SJCRH30 (cell line): ENCODE measurements around the gene CYP2C8. TPM values are rescaled to one million over a fixed set of nuclear protein-coding genes. Genes with fewer than 3 reads are reported as not detected.
"Not testable (repeated sequence)": the region's sequence is repeated elsewhere in the genome, so short reads cannot be mapped to it uniquely, and the experiment has no call there.

Source experiments
- DNase-seq, 2 experiments: peaks; one replicate each; pipeline ENCODE4 v3.0.0-alpha.2; 2015 to 2020
- H3K27ac ChIP-seq: fragments of 250-450 bp; sonication (Bioruptor Pico); 2 replicates; pipeline ENCODE4 v1.5.1; 2020; ENCODE audit warnings: mild to moderate bottlenecking, moderate library complexity
- H3K27me3 ChIP-seq: fragments of 250-450 bp; sonication (Bioruptor Pico); 2 replicates; pipeline ENCODE4 v1.5.1; 2020; ENCODE audit warnings: mild to moderate bottlenecking, moderate library complexity
- H3K36me3 ChIP-seq: fragments of 250-450 bp; sonication (Bioruptor Pico); 2 replicates; pipeline ENCODE4 v1.5.1; 2020; ENCODE audit warnings: mild to moderate bottlenecking, moderate library complexity
- H3K4me1 ChIP-seq: fragments of 250-450 bp; sonication (Bioruptor Pico); 2 replicates; pipeline ENCODE4 v1.5.1; 2020; ENCODE audit warnings: mild to moderate bottlenecking, moderate library complexity
- H3K4me3 ChIP-seq: fragments of 250-450 bp; sonication (Bioruptor Pico); 2 replicates; pipeline ENCODE4 v1.5.1; 2020; ENCODE audit warnings: mild to moderate bottlenecking, moderate library complexity
- H3K9me3 ChIP-seq: fragments of 250-450 bp; sonication (Bioruptor Pico); replicated peaks from 2 replicates; pipeline ENCODE4 v1.5.1; 2020; ENCODE audit warnings: mild to moderate bottlenecking, moderate library complexity
- total RNA-seq: library from RNA; depleted of rRNA; stranded (reverse); fragments of >200 nt; shearing (Covaris generic); gene quantifications from 2 replicates; pipeline ENCODE4 v1.2.3, GENCODE V29; 2014; rRNA removed

Gene CYP2C8
- not detected in 2 replicates for total RNA-seq

DNA sequence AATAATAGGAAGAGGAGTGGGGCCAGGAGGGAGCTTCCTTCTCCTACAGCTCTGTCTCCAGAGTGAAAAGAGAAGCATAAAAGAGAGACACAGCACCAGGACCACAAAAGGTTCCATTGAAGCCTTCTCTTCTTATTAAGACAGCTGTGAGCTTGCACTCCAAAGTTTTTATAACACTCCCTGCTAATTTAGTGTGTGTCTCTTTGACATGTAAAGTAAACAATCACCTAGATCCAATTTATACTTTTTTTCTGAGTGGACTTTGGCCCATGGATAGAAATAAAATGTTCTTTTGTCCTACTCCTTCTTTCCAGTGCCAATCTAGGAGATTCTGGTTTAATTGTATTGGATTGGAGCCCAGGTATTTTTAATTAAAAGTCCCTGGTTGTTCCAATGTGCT is at the start of gene CYP2C8:
CYP2C8 (minus strand) TSS at position 212 of the 400 bp plus-strand sequence; CDS start at position 117, 95 bp downstream.
- no peaks in the 10 kb centered on the region for H3K4me1 ChIP-seq
- H3K36me3 ChIP-seq: no peaks in the 10 kb centered on the region
- no peak within 1 kb of the TSS for H3K27ac ChIP-seq
- H3K4me3 ChIP-seq: no peak within 1 kb of the TSS
- DNase-seq: no peak
- no peaks in the 10 kb centered on the region for H3K9me3 ChIP-seq
- H3K27me3 ChIP-seq: no peaks in the 10 kb centered on the region

GRCh38 chr10:95116869-95117269 is 47.6 kb upstream of the CYP2C8 start:
- Histone ChIP-seq H3K36me3 (no peaks in the 10 kb centered on the region), H3K9me3 (no peaks in the 10 kb centered on the region), H3K4me1 (no peaks in the 10 kb centered on the region), H3K27me3 (no peaks in the 10 kb centered on the region), H3K27ac (no peak overlapping the region), H3K4me3 (no peak overlapping the region)
- no peak for DNase-seq

DNA sequence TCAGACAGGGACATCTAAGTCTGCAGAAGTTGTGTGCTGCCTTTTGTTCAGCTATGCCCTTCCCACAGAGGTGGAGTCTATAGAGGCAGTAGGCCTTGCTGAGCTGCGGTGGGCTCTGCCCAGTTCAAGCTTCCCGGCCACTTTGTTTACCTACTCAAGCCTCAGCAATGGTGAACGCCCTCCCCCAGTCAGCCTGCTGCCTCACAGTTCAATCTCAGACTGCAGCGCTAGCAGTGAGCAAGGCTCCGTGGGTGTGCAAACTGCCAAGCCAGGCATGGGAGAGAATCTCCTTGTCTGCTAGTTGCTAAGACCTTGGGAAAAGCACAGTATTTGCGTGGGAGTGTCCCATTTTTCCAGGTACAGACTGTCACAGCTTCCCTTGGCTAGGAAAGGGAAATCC is 41.5 kb upstream of the CYP2C8 start:
- H3K4me1 ChIP-seq, DNase-seq, H3K36me3 ChIP-seq, H3K4me3 ChIP-seq, H3K27me3 ChIP-seq, H3K27ac ChIP-seq, H3K9me3 ChIP-seq: not testable (repeated sequence)

- DNase-seq: no peak
- Histone ChIP-seq H3K27me3 (no peaks in the 10 kb centered on the region), H3K4me3 (no peak overlapping the region), H3K9me3 (no peaks in the 10 kb centered on the region), H3K27ac (no peak overlapping the region), H3K36me3 (no peaks in the 10 kb centered on the region), H3K4me1 (no peaks in the 10 kb centered on the region)
Observed at GRCh38 chr10:95097805-95098204, 28.5 kb upstream of the CYP2C8 start.

DNA sequence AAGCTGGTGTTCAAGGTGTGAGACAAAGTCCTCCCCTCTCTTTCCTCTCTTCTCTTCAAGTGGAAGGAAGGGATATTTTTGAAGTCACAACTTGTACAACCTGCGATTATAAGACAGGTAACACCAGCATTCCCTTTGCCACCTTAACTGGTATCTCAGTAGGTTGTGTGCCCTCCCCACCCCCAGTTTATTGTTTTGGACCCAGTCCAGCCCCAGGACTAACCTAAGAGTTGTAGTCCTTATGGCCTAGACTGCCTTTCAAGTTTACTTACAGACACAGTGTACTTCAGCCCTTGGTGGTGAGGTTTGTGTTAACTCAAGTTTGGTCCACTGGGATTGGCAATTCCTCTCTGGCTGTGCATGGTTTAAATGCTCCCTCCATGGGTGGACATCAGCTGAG is 26.8 kb upstream of the CYP2C8 start:
- H3K4me1 ChIP-seq: no peaks in the 10 kb centered on the region
- H3K36me3 ChIP-seq: no peaks in the 10 kb centered on the region
- no peak overlapping the region for H3K4me3 ChIP-seq
- H3K27me3 ChIP-seq: no peaks in the 10 kb centered on the region
- no peak for DNase-seq
- H3K9me3 ChIP-seq: no peaks in the 10 kb centered on the region
- no peak overlapping the region for H3K27ac ChIP-seq

- not testable (repeated sequence) for DNase-seq, H3K27me3 ChIP-seq, H3K36me3 ChIP-seq, H3K4me3 ChIP-seq, H3K4me1 ChIP-seq, H3K9me3 ChIP-seq, H3K27ac ChIP-seq
Observed at GRCh38 chr10:95079626-95080025, 10.3 kb upstream of the CYP2C8 start.

DNA sequence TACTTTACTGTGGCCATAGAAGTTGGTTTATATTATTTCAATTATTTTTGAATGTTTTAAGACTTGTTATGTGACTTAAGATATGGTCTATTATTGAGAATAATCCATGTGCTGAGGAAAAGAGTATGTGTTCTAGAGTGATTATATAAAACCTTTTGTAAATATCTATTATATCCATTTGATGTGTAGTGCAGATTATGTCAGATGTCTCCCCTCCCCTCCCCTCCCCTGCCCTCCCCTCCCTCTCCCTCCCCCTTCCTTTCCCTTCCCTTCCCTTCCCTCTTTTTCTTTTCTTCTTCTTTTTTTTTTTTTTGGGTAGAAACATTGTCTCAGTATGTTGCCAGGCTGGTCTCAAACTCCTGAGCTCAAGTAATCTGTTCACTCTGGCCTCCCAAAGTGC is 8.3 kb upstream of the CYP2C8 start:
- Histone ChIP-seq H3K27me3 (no peaks in the 10 kb centered on the region), H3K4me3 (no peak overlapping the region), H3K9me3 (no peaks in the 10 kb centered on the region), H3K36me3 (no peaks in the 10 kb centered on the region), H3K4me1 (no peaks in the 10 kb centered on the region), H3K27ac (no peak overlapping the region)
- DNase-seq: no peak

DNA sequence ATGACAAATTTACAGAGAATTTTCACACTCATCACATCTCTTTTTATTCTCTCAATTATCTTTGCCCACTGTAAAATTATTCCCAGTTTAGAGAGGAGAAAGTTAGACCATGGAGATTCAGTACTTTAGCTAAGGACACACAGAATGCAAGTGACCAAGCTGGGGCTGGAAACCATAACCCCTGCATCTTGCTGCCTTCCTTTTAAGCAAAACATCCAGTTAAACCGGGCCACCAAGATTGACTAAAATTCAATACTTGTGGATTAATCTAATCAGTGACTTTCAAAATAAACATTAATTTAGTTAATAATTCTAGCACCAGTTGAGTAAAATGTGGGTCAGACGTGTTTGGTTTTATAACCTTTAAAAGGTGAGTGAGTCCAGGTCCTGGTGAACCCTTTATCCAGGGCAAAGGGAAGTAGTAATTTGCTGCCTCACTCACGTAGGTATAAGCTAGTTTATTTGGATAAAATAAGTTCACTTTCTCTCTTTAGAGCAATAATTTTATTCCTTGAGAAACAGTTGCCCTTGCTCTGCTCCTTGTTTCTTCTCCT is 1.9 kb upstream of the CYP2C8 start:
- Histone ChIP-seq H3K27me3 (no peaks in the 10 kb centered on the region), H3K27ac (no peak overlapping the region)
- DNase-seq: no peak

DNA sequence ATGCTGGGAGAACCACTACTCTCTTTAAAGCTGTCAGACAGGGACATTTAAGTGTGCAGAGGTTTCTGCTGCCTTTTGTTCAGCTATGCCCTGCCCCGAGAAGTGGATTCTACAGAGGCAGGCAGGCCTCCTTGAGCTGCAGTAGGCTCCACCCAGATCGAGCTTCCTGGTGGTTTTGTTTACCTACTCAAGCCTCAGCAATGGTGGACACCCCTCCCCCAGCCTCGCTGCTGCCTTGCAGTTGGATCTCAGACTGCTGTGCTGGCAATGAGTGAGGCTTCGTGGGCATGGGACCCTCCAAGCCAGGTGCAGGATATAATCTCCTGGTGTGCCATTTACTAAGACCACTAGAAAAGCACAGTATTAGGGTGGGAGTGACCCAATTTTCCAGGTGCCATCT is 5.2 kb downstream of the CYP2C8 start:
- not testable (repeated sequence) for H3K36me3 ChIP-seq, H3K27me3 ChIP-seq, H3K27ac ChIP-seq, H3K4me1 ChIP-seq, H3K4me3 ChIP-seq, H3K9me3 ChIP-seq, DNase-seq

More for the DNA sequence above, 1.9 kb upstream of the CYP2C8 start:
- Histone ChIP-seq H3K9me3 (no peaks in the 10 kb centered on the region), H3K4me1 (no peaks in the 10 kb centered on the region), H3K4me3 (no peak overlapping the region), H3K36me3 (no peaks in the 10 kb centered on the region)

DNA sequence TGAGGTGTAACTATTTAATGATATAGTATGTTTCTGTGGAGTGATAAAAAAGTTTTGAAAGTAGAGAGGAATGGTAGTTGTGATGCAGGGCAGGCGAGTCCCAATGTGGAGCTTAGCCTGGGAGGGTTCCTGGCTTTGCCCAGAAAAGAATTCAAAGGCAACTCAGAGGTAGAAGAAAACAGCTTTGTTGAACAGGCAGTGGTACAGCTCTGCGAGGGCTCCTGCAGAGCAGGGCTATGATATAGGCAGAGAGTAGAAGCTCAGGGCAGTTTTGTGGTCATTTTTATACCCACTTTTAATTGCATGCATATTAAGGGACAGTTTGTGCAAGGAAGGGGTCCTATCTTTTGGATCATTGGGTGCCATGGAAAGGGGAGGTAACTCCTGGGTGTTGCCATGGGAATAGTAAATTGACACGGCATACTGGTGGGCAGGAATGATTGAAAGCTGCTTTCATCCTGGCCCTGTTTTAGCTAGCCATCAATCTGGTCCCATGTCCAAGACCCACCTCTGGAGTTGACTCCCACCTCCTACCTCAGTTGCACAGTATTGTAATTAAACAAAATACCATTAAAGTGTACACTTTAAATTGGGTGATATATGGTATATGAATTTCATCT is 12.4 kb downstream of the CYP2C8 start:
- no peak overlapping the region for H3K27ac ChIP-seq
- no peak overlapping the region for H3K4me3 ChIP-seq
- H3K36me3 ChIP-seq: no peaks in the 10 kb centered on the region
- H3K4me1 ChIP-seq: no peaks in the 10 kb centered on the region
- H3K9me3 ChIP-seq: no peaks in the 10 kb centered on the region
- no peak for DNase-seq
- H3K27me3 ChIP-seq: no peaks in the 10 kb centered on the region

DNA sequence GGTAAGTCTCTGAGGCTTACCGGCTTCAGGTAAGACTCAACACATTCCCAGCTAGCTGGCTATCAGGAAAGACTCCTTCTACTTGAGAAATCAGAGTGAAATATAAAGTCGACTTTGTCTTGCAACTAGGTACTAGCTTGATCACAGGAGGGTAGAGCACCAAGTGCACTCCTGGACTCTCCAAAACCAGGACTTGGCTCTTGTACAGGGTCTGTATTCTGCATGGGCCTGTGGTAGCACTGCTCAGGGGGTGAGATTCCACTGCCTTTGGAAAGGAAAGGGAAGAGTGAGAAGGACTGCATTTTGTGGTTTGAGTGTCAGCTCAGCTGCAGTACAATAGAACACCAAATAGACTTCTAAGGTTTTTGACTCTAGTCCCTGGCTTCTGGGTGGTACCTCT is 19.4 kb downstream of the CYP2C8 start:
- no peaks in the 10 kb centered on the region for H3K9me3 ChIP-seq
- no peak overlapping the region for H3K4me3 ChIP-seq
- no peak overlapping the region for H3K27ac ChIP-seq
- DNase-seq: no peak
- H3K4me1 ChIP-seq: no peaks in the 10 kb centered on the region
- H3K27me3 ChIP-seq: no peaks in the 10 kb centered on the region
- no peaks in the 10 kb centered on the region for H3K36me3 ChIP-seq

- no peak for DNase-seq
- no peaks in the 10 kb centered on the region for H3K9me3 ChIP-seq
- no peak overlapping the region for H3K4me3 ChIP-seq
- no peaks in the 10 kb centered on the region for H3K27me3 ChIP-seq
- no peaks in the 10 kb centered on the region for H3K36me3 ChIP-seq
- no peaks in the 10 kb centered on the region for H3K4me1 ChIP-seq
- no peak overlapping the region for H3K27ac ChIP-seq
Observed at GRCh38 chr10:95048206-95048605, 21.1 kb downstream of the CYP2C8 start.

GRCh38 chr10:95039281-95039680 is 30.0 kb downstream of the CYP2C8 start:
- Histone ChIP-seq H3K36me3 (no peaks in the 10 kb centered on the region), H3K4me3 (no peak overlapping the region), H3K9me3 (no peaks in the 10 kb centered on the region), H3K27me3 (no peaks in the 10 kb centered on the region; the same call in 1 of the 2 replicates), H3K27ac (no peak overlapping the region), H3K4me1 (no peaks in the 10 kb centered on the region)
- no peak for DNase-seq

DNA sequence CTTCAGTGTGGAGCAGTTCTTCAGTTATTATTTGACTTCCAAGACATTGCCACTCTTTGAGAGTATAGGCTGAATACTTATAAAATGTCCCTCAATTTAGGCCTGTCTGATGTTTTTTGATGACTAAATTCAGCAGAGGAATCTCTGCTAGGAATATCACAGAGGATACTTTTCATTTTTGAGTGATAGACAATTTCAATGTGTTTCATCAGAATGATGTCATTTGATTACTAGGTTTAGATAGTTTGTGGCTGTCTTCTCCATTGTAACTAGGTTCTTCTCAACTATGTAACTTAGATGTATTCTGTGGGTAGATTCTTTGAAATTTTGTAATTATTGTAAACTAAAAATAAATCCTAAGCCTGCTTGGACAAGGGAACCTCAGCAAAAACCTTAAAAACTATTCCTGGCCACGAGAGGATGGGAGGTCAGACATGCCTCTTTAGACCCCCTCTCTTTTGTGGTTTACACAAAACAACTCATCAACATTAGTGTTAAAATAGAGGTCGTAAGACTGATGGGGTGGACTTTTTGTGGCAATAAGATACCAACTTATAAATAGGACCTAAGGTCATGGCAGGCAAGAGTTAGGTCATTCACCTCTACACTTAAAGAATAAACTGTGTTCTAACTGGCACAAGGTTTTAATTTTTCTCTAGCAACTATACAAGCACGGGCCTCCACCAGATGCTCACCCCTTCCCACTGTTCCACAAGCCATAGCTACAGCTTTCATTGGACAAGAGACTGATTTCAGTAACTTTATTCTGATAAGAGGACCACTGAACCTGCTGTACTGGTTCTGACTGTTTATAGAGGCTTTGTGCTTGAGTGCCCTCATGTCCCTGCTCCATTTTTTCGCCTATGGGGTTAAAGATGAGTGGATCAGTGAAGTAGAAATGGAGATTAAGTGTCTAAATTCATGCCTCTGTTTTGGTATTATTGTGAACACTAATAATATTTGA is 33.7 kb downstream of the CYP2C8 start:
- no peaks in the 10 kb centered on the region for H3K9me3 ChIP-seq
- no peak overlapping the region for H3K27ac ChIP-seq
- H3K4me3 ChIP-seq: no peak overlapping the region
- H3K27me3 ChIP-seq: no peaks in the 10 kb centered on the region; the same call in 1 of the 2 replicates
- DNase-seq: no peak
- no peaks in the 10 kb centered on the region for H3K36me3 ChIP-seq
- H3K4me1 ChIP-seq: no peaks in the 10 kb centered on the region

GRCh38 chr10:95034401-95034800 is 34.9 kb downstream of the CYP2C8 start:
- Histone ChIP-seq H3K27ac (no peak overlapping the region), H3K4me3 (no peak overlapping the region), H3K4me1 (no peaks in the 10 kb centered on the region), H3K36me3 (no peaks in the 10 kb centered on the region), H3K27me3 (no peaks in the 10 kb centered on the region; the same call in 1 of the 2 replicates), H3K9me3 (no peaks in the 10 kb centered on the region)
- DNase-seq: no peak
